MCF 10A (cell line): Measurements from ENCODE around the gene FGFR3. TPM values are rescaled to one million over a fixed set of nuclear protein-coding genes. Genes with fewer than 3 reads are reported as not detected.

Source experiments
- BruUV-seq: library from RNA; stranded (reverse); fragments of 400-500 nt; replicated peaks from 2 replicates; lab custom pipeline; 2021; lab: Mats Ljungman, UMichigan
- CTCF ChIA-PET: fragments of 300-600 bp; sonication (Branson Sonifier 250); formaldehyde crosslinking; extraction: SDS; loops from one replicate; lab custom pipeline; 2021; ENCODE audit warnings: antibody characterized with exemption, inconsistent platforms; lab: Yijun Ruan, JAX
- POLR2A ChIA-PET: fragments of 300-600, 350-650 bp; sonication (Branson Sonifier 250); formaldehyde crosslinking; extraction: SDS; loops from one replicate; lab custom pipeline; 2020; ENCODE audit warnings: antibody characterized with exemption, inconsistent platforms; lab: Yijun Ruan, JAX
- DNase-seq: peaks from one replicate; pipeline ENCODE4 v3.0.0-alpha.2; 2018; ENCODE audit not compliant: unreplicated experiment
- H3K27ac Mint-ChIP-seq: one replicate; pipeline ENCODE4 v1.8.0; 2022; ENCODE audit warnings: mild to moderate bottlenecking, low read depth, mixed read lengths; ENCODE audit not compliant: unreplicated experiment
- H3K27me3 Mint-ChIP-seq: one replicate; pipeline ENCODE4 v1.8.0; 2022; ENCODE audit warnings: mixed read lengths; ENCODE audit not compliant: insufficient read depth, unreplicated experiment
- H3K36me3 Mint-ChIP-seq: one replicate; pipeline ENCODE4 v1.8.0; 2022; ENCODE audit warnings: mild to moderate bottlenecking, moderate library complexity, mixed read lengths; ENCODE audit not compliant: insufficient read depth, unreplicated experiment
- H3K4me1 Mint-ChIP-seq: one replicate; pipeline ENCODE4 v1.8.0; 2022; ENCODE audit warnings: mixed read lengths; ENCODE audit not compliant: insufficient read depth, unreplicated experiment
- H3K4me3 Mint-ChIP-seq: one replicate; pipeline ENCODE4 v1.8.0; 2022; ENCODE audit warnings: mild to moderate bottlenecking, moderate library complexity, mixed read lengths; ENCODE audit not compliant: unreplicated experiment
- H3K9me3 Mint-ChIP-seq: one replicate; pipeline ENCODE4 v1.8.0; 2022; ENCODE audit warnings: mixed read lengths; ENCODE audit not compliant: unreplicated experiment
- CTCF ChIP-seq: fragments of 200-600 bp; IDR thresholded peaks from one replicate; pipeline ENCODE4 v1.8.0; 2022; ENCODE audit warnings: antibody characterized with exemption, mild to moderate bottlenecking; ENCODE audit not compliant: unreplicated experiment
- intact Hi-C: fragments of 100-400 bp; cut with micrococcal nuclease; formaldehyde crosslinking; loops from 2 replicates; pipeline ENCODE4 v1.14.1; 2022
- total RNA-seq: library from RNA; stranded (reverse); gene quantifications from 2 replicates; pipeline ENCODE4 v1.2.3, GENCODE V29; 2022

FGFR3 gene
- total RNA-seq, 1 experiment from 2014 or later: 6.5 TPM

DNA sequence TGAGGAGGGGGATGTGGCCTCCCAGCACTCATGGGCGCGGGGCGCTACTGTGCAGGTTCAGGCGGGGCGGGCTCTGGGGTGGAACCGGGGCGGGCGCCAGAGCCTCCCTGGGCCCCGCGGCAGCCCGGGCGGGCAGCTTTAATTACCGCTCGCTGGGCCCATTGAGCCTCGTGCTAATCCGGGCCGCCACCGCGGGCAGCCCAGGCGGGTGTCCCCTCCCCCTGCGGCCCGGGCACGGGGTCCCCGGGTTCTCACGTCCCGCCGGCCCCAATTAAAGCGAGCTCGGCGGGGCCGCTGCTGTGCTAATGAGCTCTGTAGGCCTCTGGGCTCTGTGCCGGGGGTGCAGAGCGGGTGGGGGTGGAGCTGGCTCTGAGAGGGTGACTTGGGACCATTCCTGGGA, 22.8 kb upstream of the FGFR3 start:
- H3K36me3 Mint-ChIP-seq: no peaks in the 10 kb centered on the region
- H3K4me1 Mint-ChIP-seq: peaks cover 7% of the 10 kb centered on the region
- intact Hi-C loops: no loop called here
- no peak overlapping the region for H3K27ac Mint-ChIP-seq
- TF ChIP-seq CTCF: no peak
- BruUV-seq: no TSS peak
- no peak for DNase-seq
- H3K4me3 Mint-ChIP-seq: no peak overlapping the region
- POLR2A ChIA-PET: no interaction called here
- CTCF ChIA-PET: no interaction called here
- H3K9me3 Mint-ChIP-seq: no peaks in the 10 kb centered on the region
- no peaks in the 10 kb centered on the region for H3K27me3 Mint-ChIP-seq

DNA sequence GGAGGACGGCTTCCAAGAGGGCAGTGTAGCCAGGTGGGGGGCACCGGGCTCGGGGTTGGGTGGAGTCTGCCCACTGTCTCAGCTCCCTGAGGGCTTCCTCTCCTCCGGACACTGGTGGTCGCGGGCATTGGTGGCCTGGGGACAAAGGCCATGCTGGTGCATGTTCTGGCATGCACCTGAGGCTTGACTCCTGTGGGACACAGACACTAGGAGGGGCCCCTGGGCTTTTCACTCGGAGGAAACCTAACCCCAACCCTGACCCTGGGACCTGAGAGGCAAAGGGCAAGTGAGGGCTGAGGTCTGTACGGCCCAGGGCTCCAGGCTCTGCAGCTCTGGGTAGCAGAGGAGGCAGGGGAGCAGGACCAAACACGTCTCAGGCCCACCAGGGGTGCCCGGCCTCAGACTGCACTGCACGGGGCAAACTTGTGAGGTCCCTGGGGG, 22.3 kb upstream of the FGFR3 start:
- no peaks in the 10 kb centered on the region for H3K9me3 Mint-ChIP-seq
- no peak overlapping the region for H3K27ac Mint-ChIP-seq
- no peak for TF ChIP-seq CTCF
- intact Hi-C loops: no loop called here
- no peaks in the 10 kb centered on the region for H3K27me3 Mint-ChIP-seq
- H3K4me1 Mint-ChIP-seq: peaks cover 2% of the 10 kb centered on the region
- ChIA-PET POLR2A (no interaction called here), CTCF (no interaction called here)
- no peak for DNase-seq
- BruUV-seq: no TSS peak
- no peaks in the 10 kb centered on the region for H3K36me3 Mint-ChIP-seq
- H3K4me3 Mint-ChIP-seq: no peak overlapping the region

DNA sequence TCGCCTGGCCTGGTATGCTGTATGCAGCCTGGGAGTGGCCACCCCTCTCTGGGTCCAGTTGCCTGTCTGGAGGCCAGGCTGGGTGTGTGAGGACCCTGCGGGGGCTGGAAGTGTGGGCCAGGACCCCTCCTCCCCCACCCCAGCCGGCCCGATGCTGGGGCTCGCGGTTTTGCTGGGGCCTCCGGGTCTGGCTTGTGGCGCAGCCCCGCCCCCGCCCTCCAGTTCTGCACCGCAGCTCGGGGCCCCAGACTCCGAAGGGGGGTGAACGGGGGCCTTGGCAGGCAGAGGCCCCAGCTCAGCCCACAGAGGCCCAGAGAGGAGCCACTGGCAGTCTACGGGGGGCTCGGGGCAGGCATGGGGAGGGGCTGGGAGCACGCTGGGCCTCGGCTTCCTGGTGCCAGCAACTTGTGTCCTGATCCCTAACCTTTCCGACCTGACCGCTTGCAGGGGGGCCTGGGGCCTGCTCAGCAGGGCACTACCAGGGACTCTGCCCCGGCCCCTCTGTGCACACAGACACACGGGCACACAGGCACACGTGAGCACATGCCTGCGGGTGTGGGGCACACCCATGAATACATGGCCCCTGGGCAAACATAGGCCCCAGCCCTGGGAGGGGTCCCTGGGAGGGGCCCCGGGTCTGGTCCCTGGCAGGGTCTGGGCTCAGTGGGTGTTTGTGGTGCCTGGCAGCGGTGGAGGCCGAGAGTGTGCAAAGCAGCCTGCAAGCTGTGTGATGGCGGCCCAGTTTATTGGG, 21.4 kb upstream of the FGFR3 start:
- intact Hi-C loops: no loop called here
- BruUV-seq: no TSS peak
- no peak for DNase-seq
- Mint-ChIP-seq H3K4me1 (no peaks in the 10 kb centered on the region), H3K9me3 (no peaks in the 10 kb centered on the region), H3K27ac (no peak overlapping the region), H3K4me3 (no peak overlapping the region), H3K36me3 (no peaks in the 10 kb centered on the region), H3K27me3 (no peaks in the 10 kb centered on the region)
- no peak for TF ChIP-seq CTCF
- ChIA-PET POLR2A (no interaction called here), CTCF (interaction anchor here (0.6 kb wide), 1 partner anchor 11 kb away, joined by 3 read pairs; no protein-coding TSS in a partner anchor)

- ChIA-PET POLR2A (interaction anchor here (0.9 kb wide), 1 partner anchor 21 kb away, joined by 4 read pairs; no protein-coding TSS in a partner anchor), CTCF (no interaction called here)
- no peaks in the 10 kb centered on the region for H3K27me3 Mint-ChIP-seq
- H3K4me3 Mint-ChIP-seq: no peak overlapping the region
- no peaks in the 10 kb centered on the region for H3K4me1 Mint-ChIP-seq
- no peaks in the 10 kb centered on the region for H3K36me3 Mint-ChIP-seq
- no TSS peak for BruUV-seq
- intact Hi-C loops: no loop called here
- no peak for DNase-seq
- H3K27ac Mint-ChIP-seq: no peak overlapping the region
- TF ChIP-seq CTCF: no peak
- no peaks in the 10 kb centered on the region for H3K9me3 Mint-ChIP-seq
These were observed 20.1 kb upstream of the FGFR3 start for GRCh38 chr4:1772853-1773538.
